GM23338 (cell line): Measurements from ENCODE around the gene RSRC1. TPM values are rescaled to one million over a fixed set of nuclear protein-coding genes. Genes with fewer than 3 reads are reported as not detected.
"Not testable (repeated sequence)": the region's sequence is repeated elsewhere in the genome, so short reads cannot be mapped to it uniquely, and the experiment has no call there.

Experiments used
- ATAC-seq: fragments of 200-7000 bp; cut with Tn5 transposase; 3 replicates; pipeline ENCODE4 v1.9.1; 2020
- DNase-seq: peaks from one replicate; pipeline ENCODE4 v3.0.0-alpha.2; 2015; ENCODE audit warnings: low spot score
- H2AFZ ChIP-seq: fragments of 200-600 bp; sonication (generic); 2 replicates; pipeline ENCODE4 v1.8.0; 2016; ENCODE audit warnings: antibody characterized with exemption, mild to moderate bottlenecking, moderate library complexity
- H3F3A ChIP-seq: fragments of 200-600 bp; sonication (generic); replicated peaks from 2 replicates; pipeline ENCODE4 v1.8.0; 2017; ENCODE audit warnings: antibody characterized with exemption, mixed run types, low read depth
- H3K27ac ChIP-seq: fragments of 200-600 bp; sonication (generic); 2 replicates; pipeline ENCODE4 v1.6.1; 2016; ENCODE audit warnings: low read depth
- H3K27me3 ChIP-seq: fragments of 200-600 bp; sonication (generic); 2 replicates; pipeline ENCODE4 v1.8.0; 2016; ENCODE audit warnings: mild to moderate bottlenecking, mixed run types, moderate library complexity; ENCODE audit not compliant: insufficient read depth
- H3K36me3 ChIP-seq: fragments of 200-600 bp; sonication (generic); 2 replicates; pipeline ENCODE4 v1.8.0; 2016; ENCODE audit warnings: mild to moderate bottlenecking; ENCODE audit not compliant: insufficient read depth
- H3K4me1 ChIP-seq: fragments of 200-600 bp; sonication (generic); 2 replicates; pipeline ENCODE4 v1.8.0; 2016; ENCODE audit warnings: mild to moderate bottlenecking, moderate library complexity; ENCODE audit not compliant: insufficient read depth
- H3K4me2 ChIP-seq: fragments of 200-600 bp; sonication (generic); 2 replicates; pipeline ENCODE4 v1.7.1; 2017; ENCODE audit warnings: mixed run types
- H3K4me3 ChIP-seq: fragments of 200-600 bp; sonication (generic); 2 replicates; pipeline ENCODE4 v1.6.1; 2016; ENCODE audit warnings: mixed run types
- H3K79me2 ChIP-seq: fragments of 200-600 bp; sonication (generic); replicated peaks from 2 replicates; pipeline ENCODE4 v1.8.0; 2017; ENCODE audit warnings: mild to moderate bottlenecking; ENCODE audit not compliant: insufficient read depth
- H3K9me2 ChIP-seq: fragments of 200-600 bp; sonication (generic); 2 replicates; pipeline ENCODE4 v1.8.0; 2017; ENCODE audit not compliant: insufficient read depth
- H4K20me1 ChIP-seq: fragments of 200-600 bp; sonication (generic); replicated peaks from 2 replicates; pipeline ENCODE4 v1.8.0; 2017; ENCODE audit warnings: mild to moderate bottlenecking; ENCODE audit not compliant: insufficient read depth
- H3K27ac Mint-ChIP-seq: 2 replicates; pipeline ENCODE4 v1.8.0; 2020; ENCODE audit warnings: inconsistent platforms, mild to moderate bottlenecking, moderate library complexity, mixed read lengths
- H3K27me3 Mint-ChIP-seq: 3 replicates; pipeline ENCODE4 v1.8.0; 2022; ENCODE audit warnings: low read depth, mild to moderate bottlenecking, moderate library complexity, mixed read lengths, inconsistent platforms; ENCODE audit not compliant: insufficient read depth, poor library complexity
- H3K36me3 Mint-ChIP-seq: 3 replicates; pipeline ENCODE4 v1.8.0; 2021; ENCODE audit warnings: low read depth, mild to moderate bottlenecking, inconsistent platforms, moderate library complexity, mixed read lengths
- H3K4me1 Mint-ChIP-seq: 3 replicates; pipeline ENCODE4 v1.8.0; 2020; ENCODE audit warnings: mild to moderate bottlenecking, inconsistent platforms, mixed read lengths
- H3K4me3 Mint-ChIP-seq: 3 replicates; pipeline ENCODE4 v1.8.0; 2021; ENCODE audit warnings: moderate library complexity, mild to moderate bottlenecking, inconsistent platforms, mixed read lengths
- H3K9me3 Mint-ChIP-seq: 3 replicates; pipeline ENCODE4 v1.8.0; 2020; ENCODE audit warnings: moderate library complexity, mild to moderate bottlenecking, inconsistent platforms, mixed read lengths
- CREB1 ChIP-seq: fragments of 250-450 bp; sonication (Bioruptor Pico); IDR thresholded peaks from 2 replicates; pipeline ENCODE4 v1.5.0; 2020; ENCODE audit warnings: low read depth, mild to moderate bottlenecking, moderate library complexity
- JUNB ChIP-seq: IDR thresholded peaks from one replicate; pipeline ENCODE4 v1.6.1; 2016; ENCODE audit warnings: antibody characterized with exemption; ENCODE audit not compliant: unreplicated experiment
- NANOG ChIP-seq: IDR thresholded peaks from 2 replicates; pipeline ENCODE4 v1.6.1; 2016; ENCODE audit warnings: antibody characterized with exemption, borderline replicate concordance
- POLR2AphosphoS5 ChIP-seq: IDR thresholded peaks from 2 replicates; pipeline ENCODE4 v1.6.1; 2016; ENCODE audit warnings: antibody characterized with exemption, low read depth
- REST ChIP-seq: IDR thresholded peaks from one replicate; pipeline ENCODE4 v1.6.1; 2018; ENCODE audit warnings: antibody characterized with exemption; ENCODE audit not compliant: unreplicated experiment
- STAT1 ChIP-seq: IDR thresholded peaks from one replicate; pipeline ENCODE4 v1.6.1; 2016; ENCODE audit warnings: antibody characterized with exemption; ENCODE audit not compliant: unreplicated experiment
- ZNF114 ChIP-seq: fragments of 250-450 bp; sonication (Bioruptor Pico); IDR thresholded peaks from 2 replicates; pipeline ENCODE4 v1.5.0; 2020; ENCODE audit warnings: mild to moderate bottlenecking, moderate library complexity
- ZNF462 ChIP-seq: fragments of 250-450 bp; sonication (Bioruptor Pico); IDR thresholded peaks from 2 replicates; pipeline ENCODE4 v1.5.0; 2020; ENCODE audit warnings: mild to moderate bottlenecking, moderate library complexity
- polyA plus RNA-seq: library from polyadenylated mRNA; unstranded; fragments of >200 nt; fragmentation: Nextera tagmentation; extraction: Ambion mirVana; gene quantifications from 2 replicates; pipeline ENCODE4 v1.2.1, GENCODE V29; 2016
- total RNA-seq: library from RNA; depleted of rRNA; stranded (reverse); fragments of >200 nt; shearing (Covaris generic); gene quantifications from 2 replicates; pipeline ENCODE4 v1.2.3, GENCODE V29; 2014

The RSRC1 gene
- total and polyA plus RNA-seq, 2 experiments from 2014 or later = 32.5 to 76.8 TPM

- H3K27me3 ChIP-seq = not testable (repeated sequence)
Measured at GRCh38 chr3:158065574-158065973, 44.3 kb upstream of the RSRC1 start.

GRCh38 chr3:158072790-158073189 is 37.1 kb upstream of the RSRC1 start:
- peak overlapping the region; percentile 76; the same call in 1 of the 2 replicates for H2AFZ ChIP-seq
- no peaks in the 10 kb centered on the region for H3K36me3 ChIP-seq
- H3K4me1 Mint-ChIP-seq = no peaks in the 10 kb centered on the region
- no peak overlapping the region for H3K27ac Mint-ChIP-seq
- H3K9me3 Mint-ChIP-seq = no peaks in the 10 kb centered on the region
- H3K79me2 ChIP-seq = no peaks in the 10 kb centered on the region
- H3F3A ChIP-seq = no peaks in the 10 kb centered on the region
- no peak overlapping the region for H3K4me3 Mint-ChIP-seq
- no peak overlapping the region for H3K27ac ChIP-seq
- no peak overlapping the region for H3K4me2 ChIP-seq
- H3K4me1 ChIP-seq = no peaks in the 10 kb centered on the region
- H3K36me3 Mint-ChIP-seq = no peaks in the 10 kb centered on the region
- H3K4me3 ChIP-seq = no peak overlapping the region
- no peak for DNase-seq
- no peaks in the 10 kb centered on the region for H3K9me2 ChIP-seq
- ATAC-seq = no peak
- no peak for TF ChIP-seq JUNB
- no peak for TF ChIP-seq STAT1
- no peak for TF ChIP-seq NANOG
- H3K27me3 Mint-ChIP-seq = no peaks in the 10 kb centered on the region
- H3K27me3 ChIP-seq = no peaks in the 10 kb centered on the region
- no peaks in the 10 kb centered on the region for H4K20me1 ChIP-seq

More at GRCh38 chr3:158065574-158065973, 44.3 kb upstream of the RSRC1 start:
- H2AFZ ChIP-seq, H3K4me3 Mint-ChIP-seq, H3K27ac Mint-ChIP-seq, H3K9me2 ChIP-seq, H3K79me2 ChIP-seq, H4K20me1 ChIP-seq, H3K27ac ChIP-seq, H3K4me3 ChIP-seq, DNase-seq, H3F3A ChIP-seq, ATAC-seq, H3K36me3 Mint-ChIP-seq, H3K36me3 ChIP-seq, H3K4me1 ChIP-seq, H3K9me3 Mint-ChIP-seq, H3K4me2 ChIP-seq, H3K4me1 Mint-ChIP-seq, H3K27me3 Mint-ChIP-seq: not testable (repeated sequence)

- no peak overlapping the region for H3K27ac ChIP-seq
- no peaks in the 10 kb centered on the region for H3K4me1 ChIP-seq
- H3K79me2 ChIP-seq = no peaks in the 10 kb centered on the region
- no peaks in the 10 kb centered on the region for H3F3A ChIP-seq
- H3K36me3 ChIP-seq = no peaks in the 10 kb centered on the region
- no peak overlapping the region for H2AFZ ChIP-seq
- H3K36me3 Mint-ChIP-seq = no peaks in the 10 kb centered on the region
- DNase-seq (no peak), ATAC-seq (no peak)
- no peaks in the 10 kb centered on the region for H3K4me1 Mint-ChIP-seq
- no peaks in the 10 kb centered on the region for H3K9me2 ChIP-seq
- H3K4me2 ChIP-seq = no peak overlapping the region
- no peaks in the 10 kb centered on the region for H3K27me3 ChIP-seq
- H3K4me3 Mint-ChIP-seq = no peak overlapping the region
- no peaks in the 10 kb centered on the region for H3K27me3 Mint-ChIP-seq
- H4K20me1 ChIP-seq = no peaks in the 10 kb centered on the region
- no peaks in the 10 kb centered on the region for H3K9me3 Mint-ChIP-seq
- H3K4me3 ChIP-seq = no peak overlapping the region
- no peak overlapping the region for H3K27ac Mint-ChIP-seq
- TF ChIP-seq ZNF114 (CRISPR knock-in tag) = no peak
- TF ChIP-seq REST = no peak
- no peak for TF ChIP-seq CREB1 (CRISPR knock-in tag)
- no peak for TF ChIP-seq STAT1
- no peak for TF ChIP-seq POLR2AphosphoS5
- no peak for TF ChIP-seq ZNF462 (CRISPR knock-in tag)
Measured at GRCh38 chr3:158074591-158074990, 35.3 kb upstream of the RSRC1 start.
